GM19035 (cell line): ENCODE measurements around the gene MROH9.

Source experiments
- ATAC-seq: cut with Tn5 transposase; IDR thresholded peaks from one replicate; pipeline ENCODE4 v1.9.1; 2021; ENCODE audit not compliant: unreplicated experiment

The MROH9 gene

GRCh38 chr1:170967042-170967910 is 31.9 kb downstream of the MROH9 start:
- ATAC-seq = no peak

GRCh38 chr1:170970256-170970655 is 34.9 kb downstream of the MROH9 start:
- no peak for ATAC-seq

GRCh38 chr1:170978371-170978910 is 43.1 kb downstream of the MROH9 start:
- no peak for ATAC-seq

GRCh38 chr1:170985406-170985805 is 50.1 kb downstream of the MROH9 start:
- no peak for ATAC-seq

- ATAC-seq = no peak
These were observed 51.6 kb downstream of the MROH9 start for GRCh38 chr1:170986901-170987300.

- no peak for ATAC-seq
These were observed 52.1 kb downstream of the MROH9 start for GRCh38 chr1:170987424-170987823.

- ATAC-seq = no peak
These were observed 57.8 kb downstream of the MROH9 start for GRCh38 chr1:170993151-170993550.

- ATAC-seq = no peak
These were observed 58.4 kb downstream of the MROH9 start for GRCh38 chr1:170993717-170994116.

- ATAC-seq = no peak
These were observed 79.5 kb downstream of the MROH9 start for GRCh38 chr1:171014880-171015279.

GRCh38 chr1:171017426-171017825 is 82.1 kb downstream of the MROH9 start:
- ATAC-seq = no peak

GRCh38 chr1:171019971-171020370 is 84.6 kb downstream of the MROH9 start:
- ATAC-seq = no peak

GRCh38 chr1:171032822-171033702 is 97.7 kb downstream of the MROH9 start:
- no peak for ATAC-seq

GRCh38 chr1:171037626-171038025 is 102.3 kb downstream of the MROH9 start:
- ATAC-seq = no peak

- ATAC-seq = no peak
These were observed 103.0 kb downstream of the MROH9 start for GRCh38 chr1:171038284-171038683.

- no peak for ATAC-seq
These were observed 112.7 kb downstream of the MROH9 start for GRCh38 chr1:171048014-171048413.

GRCh38 chr1:171052977-171053376 is 117.6 kb downstream of the MROH9 start:
- ATAC-seq = no peak

GRCh38 chr1:171055966-171056643 is 120.8 kb downstream of the MROH9 start:
- ATAC-seq = no peak

- ATAC-seq = no peak
These were observed 126.2 kb downstream of the MROH9 start for GRCh38 chr1:171061425-171062143.

- ATAC-seq = no peak
These were observed 127.6 kb downstream of the MROH9 start for GRCh38 chr1:171062902-171063301.

- ATAC-seq = no peak
These were observed 139.7 kb downstream of the MROH9 start for GRCh38 chr1:171075041-171075440.
